ENCODE measurements around the gene PTRH1. TPM values are rescaled to one million over a fixed set of nuclear protein-coding genes. Genes with fewer than 3 reads are reported as not detected.
"Not testable (repeated sequence)": the region's sequence is repeated elsewhere in the genome, so short reads cannot be mapped to it uniquely, and the experiment has no call there.

Gene PTRH1
- total RNA-seq, 3 donors from 2014 or later: 19.0 to 26.2 (median 23.3) TPM

DNA sequence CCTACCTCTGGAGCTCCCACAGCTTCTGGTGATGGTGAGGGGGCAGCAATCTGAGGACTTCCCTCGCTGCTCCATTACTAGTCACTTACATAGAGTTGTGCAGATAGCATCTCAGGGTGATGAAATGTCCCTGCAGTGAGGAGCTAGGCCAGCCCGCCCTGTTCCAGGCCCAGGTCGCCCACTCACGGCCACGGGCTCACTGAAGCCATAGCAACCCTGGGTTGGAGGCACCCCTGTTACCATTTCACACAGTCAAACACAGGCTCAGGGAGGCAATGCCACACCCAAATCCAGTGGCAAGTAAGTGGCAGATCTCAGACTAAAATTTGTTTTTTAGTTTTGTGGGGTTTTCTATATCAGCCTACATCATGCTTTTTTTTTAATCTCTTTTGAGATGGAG lies 43.4 kb upstream of the PTRH1 start:
- no peak overlapping the region for H3K27ac ChIP-seq
- DNase-seq (ENCODE audit: low spot score in 2 of 2): no peak

DNA sequence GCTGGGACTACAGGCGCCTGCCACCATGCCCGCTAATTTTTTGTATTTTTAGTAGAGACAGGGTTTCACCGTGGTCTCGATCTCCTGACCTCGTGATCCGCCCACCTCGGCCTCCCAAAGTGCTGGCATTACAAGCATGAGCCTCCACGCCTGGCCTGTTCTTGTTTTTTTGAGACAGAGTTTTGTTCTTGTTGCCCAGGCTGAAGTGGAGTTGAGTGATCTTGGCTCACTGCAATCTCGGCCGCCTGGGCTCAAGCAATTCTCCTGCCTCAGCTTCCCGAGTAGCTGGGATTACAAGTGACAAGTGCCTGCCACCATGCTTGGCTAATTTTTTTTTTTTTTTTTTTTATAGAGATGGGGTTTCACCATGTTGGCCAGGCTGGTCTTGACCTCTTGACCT lies 41.3 kb upstream of the PTRH1 start:
- H3K9me3 ChIP-seq; H3K4me3 ChIP-seq; DNase-seq (ENCODE audit: low spot score in 2 of 2); intact Hi-C loops (cut with DNase I; ENCODE audit: low total_unique reads); H3K36me3 ChIP-seq; H3K4me1 ChIP-seq; H3K27ac ChIP-seq: not testable (repeated sequence)
- peaks cover 4 to 31% of the 10 kb centered on the region in 2 donors for H3K27me3 ChIP-seq

More for the DNA sequence above, 43.4 kb upstream of the PTRH1 start:
- TF ChIP-seq, protein P1, sequence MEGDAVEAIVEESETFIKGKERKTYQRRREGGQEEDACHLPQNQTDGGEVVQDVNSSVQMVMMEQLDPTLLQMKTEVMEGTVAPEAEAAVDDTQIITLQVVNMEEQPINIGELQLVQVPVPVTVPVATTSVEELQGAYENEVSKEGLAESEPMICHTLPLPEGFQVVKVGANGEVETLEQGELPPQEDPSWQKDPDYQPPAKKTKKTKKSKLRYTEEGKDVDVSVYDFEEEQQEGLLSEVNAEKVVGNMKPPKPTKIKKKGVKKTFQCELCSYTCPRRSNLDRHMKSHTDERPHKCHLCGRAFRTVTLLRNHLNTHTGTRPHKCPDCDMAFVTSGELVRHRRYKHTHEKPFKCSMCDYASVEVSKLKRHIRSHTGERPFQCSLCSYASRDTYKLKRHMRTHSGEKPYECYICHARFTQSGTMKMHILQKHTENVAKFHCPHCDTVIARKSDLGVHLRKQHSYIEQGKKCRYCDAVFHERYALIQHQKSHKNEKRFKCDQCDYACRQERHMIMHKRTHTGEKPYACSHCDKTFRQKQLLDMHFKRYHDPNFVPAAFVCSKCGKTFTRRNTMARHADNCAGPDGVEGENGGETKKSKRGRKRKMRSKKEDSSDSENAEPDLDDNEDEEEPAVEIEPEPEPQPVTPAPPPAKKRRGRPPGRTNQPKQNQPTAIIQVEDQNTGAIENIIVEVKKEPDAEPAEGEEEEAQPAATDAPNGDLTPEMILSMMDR (IDR thresholded peaks at IDR 0.05): no peak
- Histone ChIP-seq H3K27me3 (peaks cover 4 to 25% of the 10 kb centered on the region in 2 donors), H3K9me3 (no peaks in the 10 kb centered on the region), H3K4me3 (no peak overlapping the region), H3K4me1 (peaks cover 3 to 4% of the 10 kb centered on the region in 2 donors), H3K36me3 (no peaks in the 10 kb centered on the region)
- intact Hi-C loops (cut with DNase I; ENCODE audit: low total_unique reads): no loop called here

DNA sequence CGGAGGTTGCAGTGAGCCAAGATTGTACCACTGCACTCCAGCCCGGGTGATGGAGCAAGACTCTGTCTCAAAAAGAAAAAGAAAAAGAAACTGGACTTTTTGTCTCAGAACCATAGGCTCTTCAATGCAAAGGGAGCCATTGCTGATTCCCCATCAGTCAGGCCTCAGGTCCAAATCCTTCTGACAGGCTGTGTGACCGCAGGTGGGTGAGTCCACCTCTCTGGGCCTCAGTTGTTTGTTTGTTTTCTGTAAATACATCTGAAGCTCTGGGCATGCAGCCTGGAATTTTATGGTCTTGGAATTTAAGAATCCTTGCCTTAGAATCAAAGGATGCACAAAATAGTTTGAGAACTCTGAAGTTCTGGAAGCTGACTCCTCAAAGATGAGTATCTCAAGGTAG lies 40.8 kb upstream of the PTRH1 start:
- Histone ChIP-seq H3K27me3 (peaks cover 4 to 31% of the 10 kb centered on the region in 2 donors), H3K4me1 (peaks cover 3 to 4% of the 10 kb centered on the region in 2 donors), H3K4me3 (no peak overlapping the region), H3K9me3 (no peaks in the 10 kb centered on the region), H3K36me3 (no peaks in the 10 kb centered on the region), H3K27ac (no peak overlapping the region)
- intact Hi-C loops (cut with DNase I; ENCODE audit: low total_unique reads): no loop called here
- no peak for DNase-seq (ENCODE audit: low spot score in 2 of 2)
- no peak for TF ChIP-seq POLR2A (IDR thresholded peaks at IDR 0.05)
- no peak for TF ChIP-seq POLR2AphosphoS5 (IDR thresholded peaks at IDR 0.05)

DNA sequence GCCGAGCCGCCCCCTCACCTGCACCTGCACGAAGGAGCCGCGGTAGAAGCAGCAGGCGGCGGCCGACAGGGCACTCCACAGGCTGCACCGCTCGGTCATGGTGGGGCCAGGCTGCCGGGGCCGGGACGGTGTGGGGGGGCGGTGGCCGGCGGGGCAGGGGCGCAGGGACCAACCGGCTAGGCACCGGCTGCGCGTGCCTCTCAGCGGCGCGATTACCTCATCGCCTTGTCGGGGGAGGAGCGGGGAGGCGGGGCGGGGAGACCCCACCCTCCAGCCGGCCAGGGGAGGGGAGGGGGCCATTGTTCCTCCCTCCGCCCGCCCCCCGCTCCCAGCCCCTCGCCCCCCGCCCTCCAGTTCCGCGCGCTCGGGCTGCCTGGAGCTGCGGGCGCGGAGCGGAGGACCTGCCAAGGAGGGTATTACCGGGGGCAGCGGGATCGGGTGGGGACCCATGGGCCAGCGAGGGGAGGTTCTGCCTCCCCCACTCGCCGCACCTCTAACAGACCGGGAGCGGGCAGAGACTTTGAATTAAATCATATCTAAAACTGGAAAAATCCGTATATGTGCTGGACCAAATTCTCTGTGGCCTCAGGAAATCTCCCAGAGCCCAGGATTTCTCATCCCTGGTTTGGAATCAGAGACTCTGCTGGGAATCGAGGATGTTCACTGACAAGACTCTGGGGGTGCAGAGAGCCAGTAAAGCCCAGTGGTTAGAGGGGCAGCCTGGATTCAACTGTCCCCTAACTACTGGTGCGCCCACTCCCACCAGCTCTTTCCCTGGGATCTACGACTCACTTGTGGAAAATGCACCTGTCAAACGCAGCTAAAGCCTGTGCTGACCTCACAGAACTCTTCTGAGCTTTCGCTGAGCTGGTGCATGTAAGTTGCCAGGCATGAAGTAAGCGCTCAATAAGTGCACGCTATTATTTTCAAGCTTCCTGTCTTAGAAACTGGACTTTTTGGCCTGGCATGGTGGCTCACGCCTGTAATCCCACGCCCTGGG lies 39.9 kb upstream of the PTRH1 start:
- H3K4me3 ChIP-seq: peak overlapping the region; percentile 1 to 59 (median 26)
- DNase-seq (ENCODE audit: low spot score in 2 of 2): no peak

DNA sequence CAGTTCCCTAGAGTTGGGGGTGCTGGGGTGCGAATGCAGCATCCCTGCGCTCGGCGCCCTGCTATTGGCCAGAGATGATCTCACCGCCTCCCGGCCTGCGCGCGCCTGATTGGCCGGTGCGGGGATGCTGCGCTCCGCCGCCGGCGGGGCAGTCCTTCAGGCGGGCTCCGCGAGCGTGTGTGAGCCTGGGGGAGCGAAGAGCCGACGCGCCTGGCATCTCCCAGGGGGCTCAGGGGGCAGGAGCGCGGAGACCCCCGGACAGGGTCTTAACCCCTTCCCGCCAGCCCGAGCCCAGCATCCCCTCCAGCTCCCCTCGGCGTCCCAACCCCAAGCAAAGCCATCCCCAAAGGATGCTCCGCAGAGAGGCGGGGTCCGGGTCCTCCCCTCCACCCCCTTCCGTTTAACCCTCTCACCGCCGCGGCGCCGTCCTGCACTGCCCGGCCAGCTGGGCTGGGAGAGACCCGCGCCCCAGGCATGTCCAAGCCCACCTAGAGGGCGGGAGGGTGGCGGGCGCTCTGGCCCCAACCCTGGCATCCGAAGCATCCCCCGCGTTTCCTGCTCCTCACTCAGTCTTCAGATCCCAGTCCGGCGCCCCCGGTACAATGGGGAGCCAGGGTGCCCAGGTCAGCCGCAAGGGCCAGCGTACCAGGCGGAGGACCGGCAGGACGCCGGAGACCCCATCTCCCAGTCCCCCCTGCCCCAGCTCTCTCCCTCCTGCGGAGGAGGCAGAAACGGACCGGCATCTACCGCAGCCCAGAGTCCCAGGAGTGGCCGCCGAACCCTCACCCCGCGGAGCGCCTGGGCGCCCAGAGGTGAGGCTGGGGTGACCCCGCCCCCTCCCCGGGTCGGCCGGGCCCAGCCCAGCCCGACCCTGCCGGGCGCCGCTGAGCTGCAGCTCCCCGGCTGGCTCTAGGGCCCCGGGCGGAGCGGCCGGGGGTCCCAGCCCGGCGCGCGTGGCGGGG lies 38.9 kb upstream of the PTRH1 start:
- DNase-seq (ENCODE audit: low spot score in 2 of 2): no peak
- intact Hi-C loops (cut with DNase I; ENCODE audit: low total_unique reads): no loop called here
- Histone ChIP-seq H3K9me3 (no peaks in the 10 kb centered on the region), H3K4me3 (peak overlapping the region in 2 of 3 donors; percentile 26 to 59), H3K4me1 (peaks cover 3 to 4% of the 10 kb centered on the region in 2 donors), H3K27ac (peak overlapping the region in 1 of 2 donors; percentile 55), H3K36me3 (no peaks in the 10 kb centered on the region), H3K27me3 (peaks cover 4 to 31% of the 10 kb centered on the region in 2 donors)
- TF ChIP-seq POLR2AphosphoS5 (IDR thresholded peaks at IDR 0.05) (no peak), POLR2A (IDR thresholded peaks at IDR 0.05) (no peak)
- TF ChIP-seq, protein P1 (IDR thresholded peaks at IDR 0.05): no peak

More for the DNA sequence above, 39.9 kb upstream of the PTRH1 start:
- intact Hi-C loops (cut with DNase I; ENCODE audit: low total_unique reads): no loop called here
- peaks cover 4 to 31% of the 10 kb centered on the region in 2 donors for H3K27me3 ChIP-seq
- H3K36me3 ChIP-seq: no peaks in the 10 kb centered on the region
- H3K9me3 ChIP-seq: no peaks in the 10 kb centered on the region
- H3K4me1 ChIP-seq: peaks cover 3 to 4% of the 10 kb centered on the region in 2 donors
- no peak for TF ChIP-seq POLR2A (IDR thresholded peaks at IDR 0.05)
- no peak for TF ChIP-seq POLR2AphosphoS5 (IDR thresholded peaks at IDR 0.05)
- TF ChIP-seq, protein P1 (IDR thresholded peaks at IDR 0.05): no peak
- peak overlapping the region in 1 of 2 donors; percentile 55 for H3K27ac ChIP-seq
